GM12872 (cell line): ENCODE measurements around the gene GPC6.

Source experiments
- TF ChIP-seq, protein P1 (sequence below): IDR thresholded peaks from 3 replicates; pipeline ENCODE4 v1.5.1; 2011; ENCODE audit warnings: low read depth, mild to moderate bottlenecking, low read length, moderate library complexity; ENCODE audit not compliant: insufficient read depth

GPC6 gene

DNA sequence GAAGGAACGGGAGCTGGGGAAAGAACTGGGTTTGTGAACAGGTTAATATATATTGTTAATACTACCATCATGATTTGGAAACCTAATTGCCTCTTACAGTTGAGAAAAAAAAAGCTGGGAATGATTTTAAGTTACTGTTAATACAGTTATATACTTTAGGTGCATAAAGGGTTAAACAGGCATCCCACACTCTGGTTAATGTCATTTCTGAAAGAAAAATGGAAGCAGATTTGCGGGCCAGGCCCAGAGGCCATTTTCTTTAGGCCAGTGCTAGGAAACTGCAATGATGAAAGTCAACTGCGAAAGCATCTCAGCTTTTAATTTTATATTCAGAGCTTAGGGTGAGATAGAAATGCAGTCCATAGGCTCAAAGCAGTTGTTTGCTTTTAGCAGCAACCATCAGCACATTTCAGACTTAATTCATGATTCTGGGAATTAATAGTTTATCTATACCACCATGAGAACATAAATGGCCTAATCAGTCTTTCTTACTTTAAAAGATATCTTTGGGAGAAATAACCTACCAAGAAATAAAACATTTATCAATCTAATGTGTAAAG lies 592.8 kb downstream of the GPC6 start:
- TF ChIP-seq, protein P1, sequence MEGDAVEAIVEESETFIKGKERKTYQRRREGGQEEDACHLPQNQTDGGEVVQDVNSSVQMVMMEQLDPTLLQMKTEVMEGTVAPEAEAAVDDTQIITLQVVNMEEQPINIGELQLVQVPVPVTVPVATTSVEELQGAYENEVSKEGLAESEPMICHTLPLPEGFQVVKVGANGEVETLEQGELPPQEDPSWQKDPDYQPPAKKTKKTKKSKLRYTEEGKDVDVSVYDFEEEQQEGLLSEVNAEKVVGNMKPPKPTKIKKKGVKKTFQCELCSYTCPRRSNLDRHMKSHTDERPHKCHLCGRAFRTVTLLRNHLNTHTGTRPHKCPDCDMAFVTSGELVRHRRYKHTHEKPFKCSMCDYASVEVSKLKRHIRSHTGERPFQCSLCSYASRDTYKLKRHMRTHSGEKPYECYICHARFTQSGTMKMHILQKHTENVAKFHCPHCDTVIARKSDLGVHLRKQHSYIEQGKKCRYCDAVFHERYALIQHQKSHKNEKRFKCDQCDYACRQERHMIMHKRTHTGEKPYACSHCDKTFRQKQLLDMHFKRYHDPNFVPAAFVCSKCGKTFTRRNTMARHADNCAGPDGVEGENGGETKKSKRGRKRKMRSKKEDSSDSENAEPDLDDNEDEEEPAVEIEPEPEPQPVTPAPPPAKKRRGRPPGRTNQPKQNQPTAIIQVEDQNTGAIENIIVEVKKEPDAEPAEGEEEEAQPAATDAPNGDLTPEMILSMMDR: no peak

GRCh38 chr13:93824286-93824685 lies 597.7 kb downstream of the GPC6 start:
- TF ChIP-seq, protein P1: no peak

GRCh38 chr13:93834051-93834450 lies 607.4 kb downstream of the GPC6 start:
- TF ChIP-seq, protein P1: no peak

GRCh38 chr13:93843082-93843481 lies 616.5 kb downstream of the GPC6 start:
- TF ChIP-seq, protein P1: no peak

- TF ChIP-seq, protein P1: no peak
Observed at GRCh38 chr13:93847162-93847561, 620.6 kb downstream of the GPC6 start.

- TF ChIP-seq, protein P1: no peak
Observed at GRCh38 chr13:93848247-93848646, 621.6 kb downstream of the GPC6 start.

GRCh38 chr13:93851236-93851635 lies 624.6 kb downstream of the GPC6 start:
- TF ChIP-seq, protein P1: no peak

DNA sequence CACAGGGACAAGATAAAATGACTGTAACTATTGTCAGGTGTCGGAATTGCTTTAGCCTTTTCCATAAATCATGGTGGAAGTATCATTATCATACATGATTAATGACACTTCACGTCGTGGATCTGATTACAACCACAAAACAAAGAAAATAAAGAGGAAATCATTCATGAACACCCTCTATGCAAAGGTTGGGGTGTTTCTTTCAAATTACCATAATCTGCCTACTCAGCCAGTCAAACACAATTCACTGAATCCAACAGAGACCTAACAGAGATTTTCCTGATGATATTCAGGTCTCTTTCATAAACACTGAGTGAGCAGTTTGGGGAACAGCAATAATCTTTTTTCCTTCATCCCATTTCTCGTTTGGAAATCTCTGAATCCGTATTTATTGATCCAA lies 627.3 kb downstream of the GPC6 start:
- TF ChIP-seq, protein P1: no peak
